ENCODE results near the gene DDO. TPM values are rescaled to one million over a fixed set of nuclear protein-coding genes. Genes with fewer than 3 reads are reported as not detected.

DDO gene
- total and polyA plus RNA-seq, 2 experiments from 2014 or later = not detected

- Histone ChIP-seq H3K4me2 (ENCODE audit: unreplicated experiment) (no peak overlapping the region), H3K9ac (no peak overlapping the region), H3K4me1 (ENCODE audit: insufficient read depth) (no peaks in the 10 kb centered on the region), H3K4me3 (no peak overlapping the region), H3K9me2 (ENCODE audit: insufficient read depth) (no peaks in the 10 kb centered on the region), H3K9me3 (ENCODE audit: low read depth) (no peaks in the 10 kb centered on the region), H2AFZ (no peak overlapping the region), H3F3A (ENCODE audit: insufficient read depth) (no peaks in the 10 kb centered on the region), H3K27ac (no peak overlapping the region), H3K36me3 (ENCODE audit: low read depth) (no peaks in the 10 kb centered on the region), H3K27me3 (replicated peaks; ENCODE audit: insufficient read depth) (no peaks in the 10 kb centered on the region; the same call in none of the 2 replicates), H4K20me1 (ENCODE audit: insufficient read depth) (no peaks in the 10 kb centered on the region), H3K79me2 (ENCODE audit: insufficient read depth) (no peaks in the 10 kb centered on the region)
- TF ChIP-seq EZH2 (IDR thresholded peaks at IDR 0.05; ENCODE audit: insufficient read depth, poor library complexity, severe bottlenecking) (no peak), EZH2phosphoT487 (IDR thresholded peaks at IDR 0.05; ENCODE audit: insufficient read depth, low read depth) (no peak)
- DNase-seq = no peak
- WGBS, 2 experiments (ENCODE audit: low coverage in 1 of 2, low lambda C conversion rate in 2 of 2, missing lambda C conversion rate in 2 of 2) = 63 to 66% methylated on average over 4 of the region's 4 CpGs
- in situ Hi-C loops (cut with MboI) = no loop called here
Observed at GRCh38 chr6:110410511-110410910, 4.9 kb downstream of the DDO start.

GRCh38 chr6:110409794-110410193 is 5.6 kb downstream of the DDO start:
- Histone ChIP-seq H3K79me2 (ENCODE audit: insufficient read depth) (no peaks in the 10 kb centered on the region), H3K9ac (no peak overlapping the region), H3K4me3 (no peak overlapping the region), H4K20me1 (ENCODE audit: insufficient read depth) (no peaks in the 10 kb centered on the region), H3K27ac (no peak overlapping the region), H3K4me2 (ENCODE audit: unreplicated experiment) (no peak overlapping the region), H3F3A (ENCODE audit: insufficient read depth) (no peaks in the 10 kb centered on the region), H3K4me1 (ENCODE audit: insufficient read depth) (no peaks in the 10 kb centered on the region), H3K36me3 (ENCODE audit: low read depth) (no peaks in the 10 kb centered on the region), H2AFZ (no peak overlapping the region), H3K27me3 (replicated peaks; ENCODE audit: insufficient read depth) (no peaks in the 10 kb centered on the region; the same call in none of the 2 replicates), H3K9me2 (ENCODE audit: insufficient read depth) (no peaks in the 10 kb centered on the region), H3K9me3 (ENCODE audit: low read depth) (no peaks in the 10 kb centered on the region)
- in situ Hi-C loops (cut with MboI) = no loop called here
- no peak for DNase-seq
- TF ChIP-seq EZH2 (IDR thresholded peaks at IDR 0.05; ENCODE audit: insufficient read depth, poor library complexity, severe bottlenecking) = no peak
- TF ChIP-seq EZH2phosphoT487 (IDR thresholded peaks at IDR 0.05; ENCODE audit: insufficient read depth, low read depth) = no peak

GRCh38 chr6:110408901-110409300 is 6.5 kb downstream of the DDO start:
- no peak for TF ChIP-seq EZH2 (IDR thresholded peaks at IDR 0.05; ENCODE audit: insufficient read depth, poor library complexity, severe bottlenecking)
- no peak for TF ChIP-seq EZH2phosphoT487 (IDR thresholded peaks at IDR 0.05; ENCODE audit: insufficient read depth, low read depth)
- Histone ChIP-seq H3K4me2 (ENCODE audit: unreplicated experiment) (no peak overlapping the region), H3K4me1 (ENCODE audit: insufficient read depth) (no peaks in the 10 kb centered on the region), H3K27me3 (replicated peaks; ENCODE audit: insufficient read depth) (no peaks in the 10 kb centered on the region; the same call in none of the 2 replicates), H4K20me1 (ENCODE audit: insufficient read depth) (no peaks in the 10 kb centered on the region), H3K9me2 (ENCODE audit: insufficient read depth) (no peaks in the 10 kb centered on the region), H3K36me3 (ENCODE audit: low read depth) (no peaks in the 10 kb centered on the region), H3K79me2 (ENCODE audit: insufficient read depth) (no peaks in the 10 kb centered on the region), H2AFZ (no peak overlapping the region), H3F3A (ENCODE audit: insufficient read depth) (no peaks in the 10 kb centered on the region), H3K9ac (no peak overlapping the region), H3K27ac (no peak overlapping the region), H3K4me3 (no peak overlapping the region), H3K9me3 (ENCODE audit: low read depth) (no peaks in the 10 kb centered on the region)
- 36% methylated on average over 6 of the region's 6 CpGs for WGBS, 2 experiments (ENCODE audit: low coverage in 1 of 2, low lambda C conversion rate in 2 of 2, missing lambda C conversion rate in 2 of 2)
- in situ Hi-C loops (cut with MboI) = no loop called here
- DNase-seq = no peak

DNA sequence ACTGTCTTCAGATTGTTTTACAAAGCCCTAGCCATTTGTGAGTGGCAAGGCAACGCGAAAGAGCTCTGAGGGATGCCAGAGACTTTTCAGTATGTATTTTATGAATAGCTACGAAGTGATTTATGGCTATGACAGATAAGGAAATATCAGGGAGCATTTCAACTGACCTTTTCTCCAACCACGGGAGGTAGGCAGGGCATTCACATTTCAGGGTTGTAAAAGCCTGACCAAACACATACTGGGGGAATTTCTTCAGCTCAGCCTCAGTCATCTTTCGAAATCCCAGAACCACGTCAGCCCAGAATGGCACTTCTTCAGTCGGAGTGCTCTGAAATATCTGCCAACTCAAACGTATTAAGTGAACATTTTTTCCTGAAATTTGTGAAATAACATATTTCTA is 10.8 kb downstream of the DDO start:
- no peaks in the 10 kb centered on the region for H3K9me3 ChIP-seq (ENCODE audit: low read depth)
- H3F3A ChIP-seq (ENCODE audit: insufficient read depth) = no peaks in the 10 kb centered on the region
- no peak overlapping the region for H3K9ac ChIP-seq
- H3K4me3 ChIP-seq = no peak overlapping the region
- no peaks in the 10 kb centered on the region for H3K9me2 ChIP-seq (ENCODE audit: insufficient read depth)
- no peak overlapping the region for H3K27ac ChIP-seq
- in situ Hi-C loops (cut with MboI) = no loop called here
- 42 to 51% methylated on average over 8 of the region's 8 CpGs for WGBS, 2 experiments (ENCODE audit: low coverage in 1 of 2, low lambda C conversion rate in 2 of 2, missing lambda C conversion rate in 2 of 2)
- no peak for TF ChIP-seq EZH2phosphoT487 (IDR thresholded peaks at IDR 0.05; ENCODE audit: insufficient read depth, low read depth)
- no peak for TF ChIP-seq EZH2 (IDR thresholded peaks at IDR 0.05; ENCODE audit: insufficient read depth, poor library complexity, severe bottlenecking)
- no peaks in the 10 kb centered on the region for H3K36me3 ChIP-seq (ENCODE audit: low read depth)
- H4K20me1 ChIP-seq (ENCODE audit: insufficient read depth) = no peaks in the 10 kb centered on the region
- no peaks in the 10 kb centered on the region for H3K79me2 ChIP-seq (ENCODE audit: insufficient read depth)
- no peak overlapping the region for H2AFZ ChIP-seq
- H3K27me3 ChIP-seq (replicated peaks; ENCODE audit: insufficient read depth) = no peaks in the 10 kb centered on the region; the same call in none of the 2 replicates
- DNase-seq = peak; percentile 13
- no peaks in the 10 kb centered on the region for H3K4me1 ChIP-seq (ENCODE audit: insufficient read depth)
- no peak overlapping the region for H3K4me2 ChIP-seq (ENCODE audit: unreplicated experiment)

- Histone ChIP-seq H3K9me2 (ENCODE audit: insufficient read depth) (no peaks in the 10 kb centered on the region), H3K4me3 (no peak overlapping the region), H3K27ac (no peak overlapping the region), H3K36me3 (ENCODE audit: low read depth) (no peaks in the 10 kb centered on the region), H2AFZ (no peak overlapping the region), H3K27me3 (replicated peaks; ENCODE audit: insufficient read depth) (no peaks in the 10 kb centered on the region; the same call in 1 of the 2 replicates), H3K9me3 (ENCODE audit: low read depth) (no peaks in the 10 kb centered on the region), H3F3A (ENCODE audit: insufficient read depth) (no peaks in the 10 kb centered on the region), H3K4me2 (ENCODE audit: unreplicated experiment) (no peak overlapping the region), H3K9ac (no peak overlapping the region), H3K4me1 (ENCODE audit: insufficient read depth) (no peaks in the 10 kb centered on the region), H3K79me2 (ENCODE audit: insufficient read depth) (no peaks in the 10 kb centered on the region), H4K20me1 (ENCODE audit: insufficient read depth) (no peaks in the 10 kb centered on the region)
- in situ Hi-C loops (cut with MboI) = no loop called here
- WGBS, 2 experiments (ENCODE audit: low coverage in 1 of 2, low lambda C conversion rate in 2 of 2, missing lambda C conversion rate in 2 of 2) = 95 to 97% methylated on average over 4 of the region's 4 CpGs
- no peak for DNase-seq
- TF ChIP-seq EZH2phosphoT487 (IDR thresholded peaks at IDR 0.05; ENCODE audit: insufficient read depth, low read depth) (no peak), EZH2 (IDR thresholded peaks at IDR 0.05; ENCODE audit: insufficient read depth, poor library complexity, severe bottlenecking) (no peak)
Observed at GRCh38 chr6:110401585-110402176, 13.7 kb downstream of the DDO start.

Measured in GM23248 (cell line).